HFF-Myc (cell line): Measurements from ENCODE around the gene ECSCR.
"Not testable (repeated sequence)": the region's sequence is repeated elsewhere in the genome, so short reads cannot be mapped to it uniquely, and the experiment has no call there.

Source experiments
- DNase-seq: peaks from one replicate; pipeline ENCODE4 v3.0.0-alpha.2; 2011; ENCODE audit warnings: low read depth; ENCODE audit errors: extremely low read depth
- H3K4me3 ChIP-seq: replicated peaks from 2 replicates; pipeline ENCODE4 v1.5.1; 2011; ENCODE audit warnings: low read depth, mild to moderate bottlenecking, control low read depth, low read length
- CTCF ChIP-seq: IDR thresholded peaks from 2 replicates; pipeline ENCODE4 v1.5.1; 2012; ENCODE audit warnings: mild to moderate bottlenecking, low read depth, low read length, control low read depth; ENCODE audit errors: missing control alignments

ECSCR gene

GRCh38 chr5:139451176-139451575 is 11.4 kb downstream of the ECSCR start:
- no peak overlapping the region for H3K4me3 ChIP-seq
- TF ChIP-seq CTCF: no peak
- no peak for DNase-seq

- no peak for DNase-seq
- H3K4me3 ChIP-seq: no peak overlapping the region
- TF ChIP-seq CTCF: no peak
Measured at GRCh38 chr5:139446956-139447779, 15.4 kb downstream of the ECSCR start.

- DNase-seq: no peak
- H3K4me3 ChIP-seq: no peak overlapping the region
- TF ChIP-seq CTCF: no peak
Measured at GRCh38 chr5:139445325-139446170, 17.0 kb downstream of the ECSCR start.

DNA sequence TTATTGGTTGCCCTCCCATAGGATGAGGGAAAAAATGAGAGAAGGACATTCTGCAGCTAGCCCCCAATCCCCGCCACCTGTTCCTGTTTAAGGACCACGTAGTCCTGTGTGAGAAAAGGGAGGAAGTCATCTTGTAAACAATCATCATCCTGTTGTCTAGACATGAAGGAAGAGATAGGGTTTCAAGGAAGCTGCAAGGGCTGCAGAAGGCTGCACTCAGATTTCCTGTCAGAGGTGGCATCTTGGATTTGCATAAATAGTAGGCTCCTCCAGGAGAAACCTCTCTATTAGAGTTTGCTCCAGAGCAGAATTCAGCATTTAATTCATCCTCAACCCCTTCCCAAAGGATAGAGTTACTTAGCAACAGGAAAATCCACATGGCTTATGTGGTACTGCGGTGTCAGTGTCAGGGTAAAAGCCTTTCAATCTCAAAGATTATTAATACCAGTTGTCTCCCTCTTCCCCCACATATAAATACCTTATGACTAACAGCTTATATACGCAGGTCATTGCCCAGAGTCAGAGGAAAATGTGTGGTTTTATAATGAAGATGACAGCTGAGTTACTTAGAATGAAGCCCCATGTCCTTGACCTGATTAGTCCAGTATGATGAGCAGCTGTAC is 18.6 kb downstream of the ECSCR start:
- no peak overlapping the region for H3K4me3 ChIP-seq
- DNase-seq: peak; percentile 90

GRCh38 chr5:139440416-139440815 is 22.1 kb downstream of the ECSCR start:
- not testable (repeated sequence) for H3K4me3 ChIP-seq, DNase-seq

More for the DNA sequence above, 18.6 kb downstream of the ECSCR start:
- TF ChIP-seq CTCF: no peak

GRCh38 chr5:139439013-139439903 is 23.3 kb downstream of the ECSCR start, which contains the start of gene DNAJC18:
TSS of gene DNAJC18 (minus strand) at chr5:139439525. CDS start at chr5:139439445, 80 bp downstream.
- DNase-seq: peak; percentile 65
- H3K4me3 ChIP-seq: peak within 1 kb of the TSS; percentile 66
- TF ChIP-seq CTCF: no peak
